Esophagus (tissue), 2 donors: Measurements from ENCODE around the gene SSH2. TPM values are rescaled to one million over a fixed set of nuclear protein-coding genes. Genes with fewer than 3 reads are reported as not detected.
"Not testable (repeated sequence)": the region's sequence is repeated elsewhere in the genome, so short reads cannot be mapped to it uniquely, and the experiment has no call there.

Experiments used
- H3K27ac ChIP-seq, 2 donors: one replicate each; pipeline ENCODE4 v1.5.1; 2013; ENCODE audit warnings: low read depth in 2 of 2, mild to moderate bottlenecking in 2 of 2, inconsistent platforms in 1 of 2, low read length in 1 of 2, moderate library complexity in 1 of 2
- H3K27me3 ChIP-seq, 2 donors: one replicate each; pipeline ENCODE4 v1.6.1; 2013; ENCODE audit warnings: low read length in 2 of 2, control low read depth in 1 of 2, mild to moderate bottlenecking in 1 of 2; ENCODE audit not compliant: insufficient read depth in 2 of 2, control insufficient read depth in 1 of 2
- H3K36me3 ChIP-seq, 2 donors: one replicate each; pipeline ENCODE4 v1.6.1; 2013; ENCODE audit warnings: low read length in 1 of 2; ENCODE audit not compliant: control insufficient read depth in 2 of 2, insufficient read depth in 2 of 2
- H3K4me1 ChIP-seq, 2 donors: one replicate each; pipeline ENCODE4 v1.6.1; 2013; ENCODE audit warnings: low read length in 1 of 2; ENCODE audit not compliant: control insufficient read depth in 2 of 2, insufficient read depth in 2 of 2
- H3K4me3 ChIP-seq, 2 donors: one replicate each; pipeline ENCODE4 v1.5.1; 2013; ENCODE audit warnings: low read length in 2 of 2, mild to moderate bottlenecking in 2 of 2, low read depth in 1 of 2, moderate library complexity in 1 of 2
- H3K9me3 ChIP-seq, 2 donors: one replicate each; pipeline ENCODE4 v1.6.1; 2013; ENCODE audit warnings: mild to moderate bottlenecking in 2 of 2, low read depth in 1 of 2, low read length in 1 of 2, moderate library complexity in 1 of 2; ENCODE audit not compliant: control insufficient read depth in 2 of 2, insufficient read depth in 1 of 2
- WGBS, 2 donors: extraction: QIAGEN DNeasy Blood & Tissue Kit; methylation state at CpG; one replicate each; pipeline ENCODE4 v1.1.7; 2013; 5-methylcytosine and 5-hydroxymethylcytosine counted together
- polyA plus RNA-seq, 2 donors: library from polyadenylated mRNA; stranded (reverse); fragments of 200-250 nt; gene quantifications; one replicate each; pipeline ENCODE4 v1.2.3, GENCODE V29; 2013
- donor health status: healthy with polysubstance abuse.
- donor health status: Bipolar disorder and iron deficiency.

Gene SSH2
- polyA plus RNA-seq, 2 donors = 9.1 to 15.3 TPM

GRCh38 chr17:29661213-29661612 lies 268.8 kb downstream of the SSH2 start:
- WGBS, 2 donors = 63 to 83% methylated on average over 2 of the region's 2 CpGs
- H3K36me3 ChIP-seq = peaks cover 0 to 2% of the 10 kb centered on the region in 2 donors
- no peaks in the 10 kb centered on the region for H3K27me3 ChIP-seq
- no peak overlapping the region for H3K27ac ChIP-seq
- no peaks in the 10 kb centered on the region for H3K9me3 ChIP-seq
- no peak overlapping the region for H3K4me3 ChIP-seq
- no peaks in the 10 kb centered on the region for H3K4me1 ChIP-seq

DNA sequence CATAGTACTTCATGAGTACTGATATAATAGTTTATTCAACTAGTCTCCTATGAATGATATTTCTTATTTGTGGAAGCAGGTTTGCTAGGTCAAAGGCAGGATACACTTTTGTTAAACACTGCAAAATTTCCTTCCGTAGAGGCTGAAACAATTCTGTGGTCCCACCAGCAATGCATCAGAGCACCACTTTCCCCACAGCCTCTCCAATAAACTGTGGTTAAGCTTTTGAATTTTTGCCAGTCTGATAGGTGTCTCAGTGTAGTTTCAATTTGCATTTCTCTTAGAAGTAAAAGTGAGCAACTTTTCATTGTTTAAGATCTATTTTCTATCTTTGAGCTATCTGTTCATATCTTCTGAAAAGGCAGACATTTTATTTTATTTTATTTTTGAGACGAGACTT lies 270.9 kb downstream of the SSH2 start:
- peaks cover 0 to 2% of the 10 kb centered on the region in 2 donors for H3K36me3 ChIP-seq
- WGBS, 2 donors = 83 to 85% methylated on average over 2 of the region's 2 CpGs

DNA sequence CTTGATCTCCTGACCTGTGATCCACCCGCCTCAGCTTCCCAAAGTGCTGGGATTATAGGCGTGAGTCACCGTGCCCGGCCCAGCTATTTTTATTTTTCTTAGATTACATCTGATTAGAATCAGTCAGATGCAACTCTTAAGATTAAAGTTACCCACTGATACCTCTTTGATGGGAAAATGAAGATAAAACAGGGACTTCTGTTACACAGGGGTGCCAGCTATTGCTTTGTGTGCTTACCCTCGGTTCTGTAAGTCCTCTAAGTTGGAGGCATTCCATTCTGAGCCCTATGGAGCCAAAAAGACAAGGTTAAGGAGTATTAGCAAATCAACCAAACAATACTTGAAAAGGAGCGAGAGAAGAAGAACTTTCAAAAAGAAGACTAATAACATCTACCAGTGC lies 274.7 kb downstream of the SSH2 start:
- Histone ChIP-seq H3K27me3 (no peaks in the 10 kb centered on the region), H3K36me3 (peaks cover 0 to 2% of the 10 kb centered on the region in 2 donors)
- WGBS, 2 donors = 93 to 94% methylated on average over 6 of the region's 6 CpGs

More for the DNA sequence above, 270.9 kb downstream of the SSH2 start:
- H3K4me3 ChIP-seq = no peak overlapping the region
- H3K27ac ChIP-seq = no peak overlapping the region
- no peaks in the 10 kb centered on the region for H3K27me3 ChIP-seq
- H3K9me3 ChIP-seq = no peaks in the 10 kb centered on the region
- H3K4me1 ChIP-seq = no peaks in the 10 kb centered on the region

GRCh38 chr17:29653995-29654714 lies 275.9 kb downstream of the SSH2 start:
- 59 to 61% methylated on average over 1 of the region's 1 CpG for WGBS, 2 donors
- H3K27ac ChIP-seq = no peak overlapping the region
- H3K36me3 ChIP-seq = peaks cover 0 to 2% of the 10 kb centered on the region in 2 donors
- no peaks in the 10 kb centered on the region for H3K27me3 ChIP-seq
- H3K9me3 ChIP-seq = no peaks in the 10 kb centered on the region
- H3K4me3 ChIP-seq = no peak overlapping the region
- H3K4me1 ChIP-seq = no peaks in the 10 kb centered on the region

More for the DNA sequence above, 274.7 kb downstream of the SSH2 start:
- H3K4me1 ChIP-seq = no peaks in the 10 kb centered on the region
- H3K9me3 ChIP-seq = no peaks in the 10 kb centered on the region
- no peak overlapping the region for H3K27ac ChIP-seq
- H3K4me3 ChIP-seq = no peak overlapping the region

DNA sequence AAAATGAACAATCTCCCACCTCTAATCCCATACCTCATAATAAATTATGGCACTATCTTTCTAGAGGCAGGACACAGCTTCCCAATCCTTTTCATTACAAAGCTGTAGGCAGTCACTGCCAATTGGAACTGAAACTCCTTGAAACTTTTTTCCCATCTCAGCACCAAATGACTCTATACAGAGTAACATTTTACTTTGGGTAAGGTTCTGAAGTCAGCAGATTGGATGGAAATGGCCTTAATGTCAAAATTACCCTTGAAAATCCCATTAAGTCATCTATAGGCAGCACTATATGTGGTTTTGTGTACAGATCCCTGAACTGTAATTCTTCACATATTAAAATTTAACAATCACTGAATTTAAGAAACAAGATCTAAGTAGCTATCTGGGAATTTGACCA lies 277.1 kb downstream of the SSH2 start:
- no peaks in the 10 kb centered on the region for H3K9me3 ChIP-seq
- H3K4me1 ChIP-seq = no peaks in the 10 kb centered on the region
- H3K27me3 ChIP-seq = no peaks in the 10 kb centered on the region
- H3K36me3 ChIP-seq = peaks cover 0 to 2% of the 10 kb centered on the region in 2 donors
- no peak overlapping the region for H3K4me3 ChIP-seq
- no peak overlapping the region for H3K27ac ChIP-seq

GRCh38 chr17:29651913-29652312 lies 278.1 kb downstream of the SSH2 start:
- 95 to 99% methylated on average over 7 of the region's 7 CpGs for whole genome bisulfite sequencing, 2 donors
- H3K36me3 ChIP-seq, H3K27ac ChIP-seq, H3K9me3 ChIP-seq, H3K4me1 ChIP-seq, H3K27me3 ChIP-seq, H3K4me3 ChIP-seq: not testable (repeated sequence)

DNA sequence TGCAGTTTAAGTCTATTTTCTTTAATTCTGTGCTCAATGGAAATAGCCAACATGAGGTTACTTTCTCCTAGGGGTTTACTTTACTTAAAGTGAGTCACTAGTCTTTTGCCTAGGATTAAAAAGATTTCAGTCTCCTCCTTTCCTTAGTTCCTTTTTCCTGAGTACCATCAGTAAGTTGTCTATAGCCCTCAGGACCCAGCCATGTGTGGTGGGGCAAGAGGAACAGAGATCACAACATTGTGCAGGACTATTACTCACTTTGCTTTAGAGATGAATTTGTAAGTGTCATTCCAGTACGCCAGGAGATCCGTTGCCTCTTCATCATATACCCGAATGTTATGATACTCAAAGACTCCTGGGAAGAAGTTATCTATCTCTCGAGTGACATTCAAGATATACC lies 279.6 kb downstream of the SSH2 start:
- Histone ChIP-seq H3K27ac (no peak overlapping the region), H3K9me3 (no peaks in the 10 kb centered on the region), H3K27me3 (no peaks in the 10 kb centered on the region), H3K36me3 (peaks cover 0 to 2% of the 10 kb centered on the region in 2 donors), H3K4me3 (no peak overlapping the region), H3K4me1 (no peaks in the 10 kb centered on the region)
- WGBS, 2 donors = 88 to 90% methylated on average over 4 of the region's 4 CpGs

- Histone ChIP-seq H3K36me3 (peaks cover 0 to 2% of the 10 kb centered on the region in 2 donors), H3K9me3 (no peaks in the 10 kb centered on the region), H3K27ac (no peak overlapping the region), H3K4me3 (no peak overlapping the region), H3K4me1 (no peaks in the 10 kb centered on the region), H3K27me3 (no peaks in the 10 kb centered on the region)
- 96 to 98% methylated on average over 5 of the region's 5 CpGs for whole genome bisulfite sequencing, 2 donors
These were observed 280.7 kb downstream of the SSH2 start for GRCh38 chr17:29649359-29649758.

DNA sequence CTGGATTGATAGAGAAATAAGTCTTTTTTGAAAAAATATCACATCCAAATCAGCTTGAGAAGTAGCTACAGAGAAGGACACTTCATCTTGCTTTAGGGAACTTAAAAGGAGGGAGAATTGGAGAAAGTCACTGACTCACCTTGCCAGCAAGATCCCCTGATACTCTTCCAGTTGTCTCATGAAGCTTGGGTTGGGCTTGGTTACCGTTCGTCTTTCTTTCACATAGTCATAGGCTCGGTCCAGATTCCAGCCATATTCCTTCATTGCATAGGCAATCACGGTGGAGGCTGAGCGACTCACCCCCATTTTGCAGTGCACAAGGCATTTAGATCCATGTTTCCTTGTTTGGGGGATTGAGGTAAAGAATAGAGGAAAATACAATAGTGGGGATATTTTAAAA lies 282.0 kb downstream of the SSH2 start:
- WGBS, 2 donors = 92 to 93% methylated on average over 5 of the region's 5 CpGs
- Histone ChIP-seq H3K36me3 (peaks cover 0 to 2% of the 10 kb centered on the region in 2 donors), H3K9me3 (no peaks in the 10 kb centered on the region), H3K4me1 (no peaks in the 10 kb centered on the region), H3K27me3 (no peaks in the 10 kb centered on the region), H3K4me3 (no peak overlapping the region), H3K27ac (no peak overlapping the region)

DNA sequence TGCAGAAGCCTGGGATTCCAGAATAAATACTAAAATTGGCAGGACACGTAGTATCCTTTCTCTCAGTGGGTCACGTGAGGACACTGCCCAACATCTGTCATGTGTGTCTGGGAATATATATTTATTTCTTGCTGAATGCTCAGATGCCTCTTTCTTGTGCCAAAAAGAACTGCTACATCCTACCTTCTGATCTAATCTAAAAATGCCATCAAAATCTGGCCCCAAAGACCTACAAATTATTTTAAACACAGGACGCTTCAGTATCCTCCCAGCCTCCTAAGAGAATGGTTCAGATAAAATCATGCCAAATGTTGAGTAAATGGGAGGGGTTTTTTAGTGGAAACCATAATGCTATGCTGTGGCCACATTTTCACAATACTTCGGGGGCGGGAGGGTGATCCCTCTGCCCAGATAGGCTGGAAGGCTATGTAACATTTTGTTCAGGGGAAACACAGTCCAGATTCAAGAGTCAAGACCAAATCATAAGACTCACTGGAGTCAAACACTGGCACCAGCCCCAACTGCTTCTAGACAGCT lies 284.4 kb downstream of the SSH2 start:
- Histone ChIP-seq H3K36me3 (peaks cover 0 to 2% of the 10 kb centered on the region in 2 donors), H3K4me1 (no peaks in the 10 kb centered on the region), H3K9me3 (no peaks in the 10 kb centered on the region), H3K27ac (peak overlapping the region in 1 of 2 donors; percentile 46), H3K4me3 (no peak overlapping the region), H3K27me3 (no peaks in the 10 kb centered on the region)
- 46 to 53% methylated on average over 5 of the region's 5 CpGs for WGBS, 2 donors
